RWPE2 (cell line): ENCODE results near the gene GRM4.

ENCODE experiments used
- ATAC-seq: fragments of 200-7000 bp; cut with Tn5 transposase; 3 replicates; pipeline ENCODE4 v1.9.1; 2021; ENCODE audit warnings: low read depth
- DNase-seq: peaks from one replicate; pipeline ENCODE4 v3.0.0-alpha.2; 2020; ENCODE audit warnings: low spot score
- H3K27ac ChIP-seq: fragments of 450-650 bp; 2 replicates; pipeline ENCODE4 v1.5.1; 2017; ENCODE audit warnings: mild to moderate bottlenecking; ENCODE audit not compliant: poor library complexity, severe bottlenecking
- H3K27me3 ChIP-seq: fragments of 250-450 bp; sonication (Bioruptor Pico); 2 replicates; pipeline ENCODE4 v1.5.1; 2021; ENCODE audit warnings: mild to moderate bottlenecking, moderate library complexity; ENCODE audit not compliant: insufficient read depth, poor library complexity, severe bottlenecking
- H3K36me3 ChIP-seq: fragments of 250-450 bp; sonication (Bioruptor Pico); 2 replicates; pipeline ENCODE4 v1.5.1; 2020; ENCODE audit warnings: low read depth, mild to moderate bottlenecking, moderate library complexity
- H3K4me1 ChIP-seq: fragments of 250-450 bp; sonication (Bioruptor Pico); 2 replicates; pipeline ENCODE4 v1.5.1; 2021; ENCODE audit warnings: mild to moderate bottlenecking, moderate library complexity; ENCODE audit not compliant: insufficient read depth, poor library complexity, severe bottlenecking
- H3K4me3 ChIP-seq: fragments of 250-450 bp; sonication (Bioruptor Pico); 2 replicates; pipeline ENCODE4 v1.5.1; 2021; ENCODE audit warnings: mild to moderate bottlenecking, moderate library complexity; ENCODE audit not compliant: severe bottlenecking
- H3K9me3 ChIP-seq: fragments of 250-450 bp; sonication (Bioruptor Pico); 2 replicates; pipeline ENCODE4 v1.5.1; 2021; ENCODE audit warnings: mild to moderate bottlenecking, moderate library complexity; ENCODE audit not compliant: severe bottlenecking
- CTCF ChIP-seq: fragments of 450-650 bp; IDR thresholded peaks from one replicate; pipeline ENCODE4 v1.5.1; 2017; ENCODE audit warnings: mild to moderate bottlenecking, moderate library complexity; ENCODE audit not compliant: poor library complexity, severe bottlenecking

GRM4 gene

GRCh38 chr6:33974030-33974429 is 171.9 kb downstream of the GRM4 start:
- no peak for TF ChIP-seq CTCF
- no peak for ATAC-seq
- no peak for DNase-seq
- H3K9me3 ChIP-seq = peaks cover 1% of the 10 kb centered on the region
- no peaks in the 10 kb centered on the region for H3K4me1 ChIP-seq
- H3K4me3 ChIP-seq = no peak overlapping the region
- H3K27ac ChIP-seq = no peak overlapping the region
- H3K36me3 ChIP-seq = no peaks in the 10 kb centered on the region
- H3K27me3 ChIP-seq = peaks cover 24% of the 10 kb centered on the region

- peaks cover 24% of the 10 kb centered on the region for H3K27me3 ChIP-seq
- no peaks in the 10 kb centered on the region for H3K4me1 ChIP-seq
- H3K4me3 ChIP-seq = no peak overlapping the region
- no peaks in the 10 kb centered on the region for H3K36me3 ChIP-seq
- H3K27ac ChIP-seq = no peak overlapping the region
- TF ChIP-seq CTCF = no peak
- no peak for ATAC-seq
- H3K9me3 ChIP-seq = peaks cover 1% of the 10 kb centered on the region
- DNase-seq = no peak
Measured at GRCh38 chr6:33971580-33971979, 174.3 kb downstream of the GRM4 start.
